ENCODE measurements around the gene PCGF1.

DNA sequence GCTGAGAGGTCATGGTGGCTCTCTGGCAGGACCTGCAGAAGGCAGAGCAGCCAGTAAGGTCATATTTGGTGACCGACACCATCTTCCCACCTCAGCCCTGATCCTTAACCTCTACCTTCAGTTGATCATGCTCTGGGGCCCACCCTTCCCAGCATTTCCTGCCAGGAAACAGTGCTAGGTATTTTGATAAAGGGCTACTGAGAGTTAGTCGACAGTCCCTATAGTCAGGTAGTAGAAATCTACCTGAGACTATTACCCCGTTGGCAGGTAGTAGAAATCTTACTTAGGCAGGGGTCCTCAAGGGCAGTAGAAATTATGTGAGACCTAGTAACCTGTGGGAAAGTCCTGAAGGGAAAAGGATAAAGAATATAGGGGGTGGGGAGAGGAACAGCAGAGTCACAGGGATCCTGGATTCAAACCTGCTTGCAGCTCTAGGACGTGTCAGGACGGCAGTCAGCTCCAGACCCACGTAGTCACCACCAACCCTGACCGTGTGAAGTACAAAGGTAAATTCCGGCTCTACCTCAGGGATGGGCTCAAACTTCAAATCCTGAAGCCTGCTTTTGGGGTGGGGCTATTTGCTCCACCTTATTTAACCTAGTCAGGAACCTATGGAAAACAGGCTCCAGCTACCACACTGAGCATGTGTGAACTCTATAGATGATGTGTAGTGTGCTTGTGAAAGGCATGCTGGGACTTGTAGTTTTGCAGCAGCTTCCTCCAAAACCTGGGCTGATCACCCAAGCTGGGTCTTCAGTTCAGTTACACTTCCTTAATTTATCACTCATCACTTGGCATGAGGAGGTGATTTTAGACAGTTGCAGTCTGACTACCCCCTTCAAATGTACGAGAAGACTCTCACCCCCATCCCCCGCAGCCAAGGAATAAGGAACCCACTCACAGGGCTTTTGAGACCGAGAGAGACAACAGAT, 18.5 kb upstream of the PCGF1 start, which contains the start of gene DQX1:
- TF ChIP-seq POLR2A (IDR thresholded peaks at IDR 0.05) (no peak), POLR2AphosphoS5 (IDR thresholded peaks at IDR 0.05) (no peak)
- TF ChIP-seq, protein P1, sequence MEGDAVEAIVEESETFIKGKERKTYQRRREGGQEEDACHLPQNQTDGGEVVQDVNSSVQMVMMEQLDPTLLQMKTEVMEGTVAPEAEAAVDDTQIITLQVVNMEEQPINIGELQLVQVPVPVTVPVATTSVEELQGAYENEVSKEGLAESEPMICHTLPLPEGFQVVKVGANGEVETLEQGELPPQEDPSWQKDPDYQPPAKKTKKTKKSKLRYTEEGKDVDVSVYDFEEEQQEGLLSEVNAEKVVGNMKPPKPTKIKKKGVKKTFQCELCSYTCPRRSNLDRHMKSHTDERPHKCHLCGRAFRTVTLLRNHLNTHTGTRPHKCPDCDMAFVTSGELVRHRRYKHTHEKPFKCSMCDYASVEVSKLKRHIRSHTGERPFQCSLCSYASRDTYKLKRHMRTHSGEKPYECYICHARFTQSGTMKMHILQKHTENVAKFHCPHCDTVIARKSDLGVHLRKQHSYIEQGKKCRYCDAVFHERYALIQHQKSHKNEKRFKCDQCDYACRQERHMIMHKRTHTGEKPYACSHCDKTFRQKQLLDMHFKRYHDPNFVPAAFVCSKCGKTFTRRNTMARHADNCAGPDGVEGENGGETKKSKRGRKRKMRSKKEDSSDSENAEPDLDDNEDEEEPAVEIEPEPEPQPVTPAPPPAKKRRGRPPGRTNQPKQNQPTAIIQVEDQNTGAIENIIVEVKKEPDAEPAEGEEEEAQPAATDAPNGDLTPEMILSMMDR (IDR thresholded peaks at IDR 0.05) = no peak
